VCaP (cell line): ENCODE results near the gene NDUFB11.

Experiments
- H3K27ac ChIP-seq: fragments of 450-650 bp; 2 replicates; pipeline ENCODE4 v1.5.1; 2017
- CTCF ChIP-seq: fragments of 450-650 bp; conservative IDR thresholded peaks from 2 replicates; pipeline ENCODE4 v1.5.1; 2017; ENCODE audit warnings: mild to moderate bottlenecking, moderate library complexity

The NDUFB11 gene

GRCh38 chrX:47156611-47157520 is 12.4 kb upstream of the NDUFB11 start:
- no peak overlapping the region for H3K27ac ChIP-seq
- no peak for TF ChIP-seq CTCF

- peak overlapping the region; percentile 60 for H3K27ac ChIP-seq
- TF ChIP-seq CTCF, result no peak
Observed at GRCh38 chrX:47151435-47151834, 6.9 kb upstream of the NDUFB11 start.

- no peak for TF ChIP-seq CTCF
- H3K27ac ChIP-seq, result no peak overlapping the region
Observed at GRCh38 chrX:47148946-47149345, 4.4 kb upstream of the NDUFB11 start.

- no peak for TF ChIP-seq CTCF
- peak overlapping the region; percentile 90; the same call in 1 of the 2 replicates for H3K27ac ChIP-seq
Observed at GRCh38 chrX:47146936-47147859, 2.7 kb upstream of the NDUFB11 start.

GRCh38 chrX:47146121-47146935 is 1.8 kb upstream of the NDUFB11 start:
- H3K27ac ChIP-seq, result peak overlapping the region; percentile 90
- TF ChIP-seq CTCF, result no peak

GRCh38 chrX:47145395-47146120 is 1.1 kb upstream of the NDUFB11 start:
- no peak for TF ChIP-seq CTCF

More at GRCh38 chrX:47145395-47146120, 1.1 kb upstream of the NDUFB11 start:
- H3K27ac ChIP-seq, result peak overlapping the region; percentile 90
